ENCODE data around the gene SEMA3E.
"Not testable (repeated sequence)": the region's sequence is repeated elsewhere in the genome, so short reads cannot be mapped to it uniquely, and the experiment has no call there.

Gene SEMA3E

DNA sequence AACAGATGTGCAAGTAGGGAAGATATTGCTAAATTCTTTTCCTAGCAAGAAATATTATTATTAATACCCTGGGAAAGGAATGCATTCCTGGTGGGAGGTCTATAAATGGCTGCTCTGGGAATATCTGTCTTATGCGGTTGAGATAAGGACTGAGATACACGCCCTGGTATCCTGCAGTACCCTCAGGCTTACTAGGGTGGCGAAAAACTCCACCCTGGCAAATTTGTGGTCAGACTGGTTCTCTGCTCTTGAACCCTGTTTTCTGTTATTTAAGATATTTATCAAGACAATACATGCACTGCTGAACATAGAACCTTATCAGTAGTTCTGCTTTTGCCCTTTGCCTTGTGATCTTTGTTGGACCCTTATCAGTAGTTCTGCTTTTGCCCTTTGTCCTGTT lies 96.4 kb downstream of the SEMA3E start:
- not testable (repeated sequence) for DNase-seq

GRCh38 chr7:83550100-83550499 lies 98.8 kb downstream of the SEMA3E start:
- DNase-seq: no peak

GRCh38 chr7:83548250-83548649 lies 100.7 kb downstream of the SEMA3E start:
- DNase-seq: no peak

GRCh38 chr7:83547526-83547925 lies 101.4 kb downstream of the SEMA3E start:
- DNase-seq: no peak

DNA sequence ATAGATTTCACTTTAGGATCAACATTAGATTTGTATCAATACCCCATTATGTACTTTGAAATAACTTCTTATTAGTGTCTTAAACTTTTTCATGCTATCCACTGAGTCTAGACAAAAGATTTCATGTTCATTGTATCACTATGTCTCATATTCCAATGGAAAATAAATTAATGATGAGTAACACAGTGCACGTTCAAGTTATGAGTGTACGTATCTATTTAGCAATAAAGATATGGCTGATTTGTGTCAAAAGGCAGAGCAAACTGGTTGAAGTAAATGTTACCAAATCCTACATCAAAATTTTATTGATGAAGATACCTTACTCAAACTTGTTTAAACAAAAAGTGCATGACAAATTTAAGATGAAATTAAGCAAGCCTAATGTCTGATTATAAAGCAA lies 102.4 kb downstream of the SEMA3E start:
- DNase-seq: no peak

DNA sequence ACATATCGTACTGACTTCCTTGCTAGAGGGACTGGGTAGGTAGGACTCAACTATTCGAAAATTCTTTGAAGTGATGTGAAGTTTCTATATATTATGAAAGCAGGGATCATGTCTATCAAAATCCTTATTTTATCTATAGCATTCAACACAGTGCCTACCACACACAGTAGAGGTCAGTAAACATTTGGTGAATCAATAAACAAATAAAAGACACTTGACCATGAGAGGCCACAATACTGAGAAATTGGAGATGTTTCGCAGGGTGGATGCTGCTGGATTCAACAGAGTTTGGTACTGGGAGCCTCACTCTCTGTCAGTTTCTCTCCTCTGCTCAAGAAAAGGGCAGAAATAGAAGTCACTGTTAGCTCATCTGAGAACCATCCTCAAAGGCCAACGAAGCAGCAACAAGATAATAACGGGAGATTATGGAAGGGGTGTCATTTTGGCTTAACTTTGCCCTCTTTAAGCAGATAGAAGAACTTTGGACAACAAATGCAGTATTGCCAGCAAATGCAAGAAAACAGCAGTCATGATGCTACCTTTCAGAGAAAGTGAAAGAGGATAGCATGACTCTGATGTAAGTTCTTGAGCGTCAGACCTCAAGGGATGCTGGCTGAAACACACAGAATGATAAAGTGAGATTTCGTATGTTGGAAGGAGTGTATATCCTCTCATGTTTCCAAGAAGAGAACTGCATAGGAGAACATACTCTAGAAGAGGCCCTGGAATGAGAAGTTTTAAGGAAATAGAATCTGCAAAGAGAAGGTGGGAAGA lies 107.6 kb downstream of the SEMA3E start:
- DNase-seq: no peak

DNA sequence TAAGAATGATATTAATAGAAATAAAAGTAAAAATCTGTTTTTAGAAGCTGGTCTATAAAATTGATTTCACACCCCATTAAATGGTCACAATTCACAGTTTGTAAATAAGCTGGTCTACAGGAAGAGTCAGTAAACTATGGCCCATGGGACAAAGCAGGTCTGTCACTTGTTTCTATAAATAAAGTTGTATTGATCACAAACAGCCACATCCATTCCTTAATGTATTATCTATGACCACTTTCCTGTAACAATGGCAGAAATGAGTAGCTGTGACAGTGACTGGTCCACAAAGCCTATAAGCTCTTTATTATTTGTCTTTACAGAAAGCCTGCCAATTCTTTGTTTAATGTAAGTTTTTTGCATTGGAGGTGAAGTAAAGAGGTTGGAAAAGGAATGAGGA lies 114.5 kb downstream of the SEMA3E start:
- DNase-seq: no peak

- DNase-seq: no peak
Observed at GRCh38 chr7:83532219-83532618, 116.7 kb downstream of the SEMA3E start.

GRCh38 chr7:83531766-83532165 lies 117.2 kb downstream of the SEMA3E start:
- DNase-seq: no peak

GRCh38 chr7:83528925-83529423 lies 120.0 kb downstream of the SEMA3E start:
- no peak for DNase-seq

DNA sequence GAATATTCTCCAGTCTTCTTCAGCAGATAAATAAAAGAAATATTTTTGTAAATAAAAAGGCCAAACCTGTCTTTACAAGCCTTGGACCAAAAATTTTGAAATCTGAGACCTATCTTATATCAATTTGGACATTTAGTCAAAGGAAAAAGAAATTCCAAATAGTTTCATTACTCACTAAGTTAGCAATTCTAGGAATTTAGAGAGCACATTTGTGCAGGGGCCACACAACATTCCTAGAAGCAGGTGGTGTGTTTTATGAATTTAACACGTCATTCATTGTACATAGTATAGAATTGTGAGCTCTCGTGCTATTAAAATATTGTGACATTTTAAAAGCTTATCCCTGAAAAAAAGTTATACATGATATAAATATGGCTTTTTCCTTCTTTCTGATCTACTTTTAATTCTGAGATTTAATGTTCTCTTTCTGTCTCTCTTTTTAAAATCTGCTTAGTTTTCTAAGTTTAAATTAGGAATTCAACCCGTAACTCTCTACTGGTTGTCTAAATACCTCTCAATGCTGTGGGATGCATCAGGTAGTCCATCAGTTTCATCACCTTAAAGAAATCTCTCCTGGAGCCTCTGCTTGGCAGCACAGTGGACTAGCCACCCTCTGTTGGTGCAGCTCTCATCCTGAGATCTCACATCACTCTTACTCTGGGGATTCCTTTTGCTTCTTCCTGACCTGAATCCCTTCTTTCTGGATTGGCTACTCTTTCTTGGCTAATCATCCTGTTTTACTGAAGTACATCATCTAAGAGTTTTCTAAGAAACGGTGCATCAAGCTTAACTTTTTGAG lies 124.5 kb downstream of the SEMA3E start:
- DNase-seq: no peak

DNA sequence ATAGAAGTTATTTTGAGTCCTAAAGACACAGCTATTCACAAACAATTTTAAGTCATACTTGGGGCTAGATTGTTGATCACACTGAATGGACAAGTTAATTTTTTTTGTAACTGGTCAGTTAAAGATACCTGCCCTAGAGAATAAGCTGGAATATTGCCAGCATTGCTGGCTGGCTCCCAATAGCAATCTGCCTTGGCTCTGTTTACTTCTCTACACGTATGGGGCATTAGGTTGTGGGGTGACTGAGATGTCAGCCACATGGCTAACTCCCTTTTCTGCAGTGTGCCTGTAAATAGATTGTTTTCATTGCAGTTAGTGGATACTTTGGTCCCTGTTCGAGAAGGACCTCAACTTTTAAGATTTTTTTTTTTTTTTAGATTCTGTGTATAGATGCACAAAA lies 128.2 kb downstream of the SEMA3E start:
- DNase-seq: no peak

DNA sequence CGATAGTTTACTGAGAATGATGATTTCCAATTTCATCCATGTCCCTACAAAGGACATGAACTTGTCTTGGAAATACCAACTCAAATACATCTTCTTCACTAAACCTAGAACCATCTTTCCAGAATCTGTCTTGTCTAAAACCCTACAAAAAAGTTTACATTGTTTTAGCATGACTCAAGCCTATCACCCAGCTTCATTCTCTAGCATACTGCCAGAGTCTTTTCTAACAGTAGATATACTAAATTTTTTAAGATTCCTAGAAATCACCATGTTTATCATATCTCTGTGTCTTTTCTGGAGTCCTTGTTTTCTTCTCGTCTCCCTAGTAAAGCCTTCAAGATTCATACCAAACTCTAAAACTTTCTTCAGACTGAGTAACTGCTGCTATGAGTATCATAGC lies 129.7 kb downstream of the SEMA3E start:
- no peak for DNase-seq

DNA sequence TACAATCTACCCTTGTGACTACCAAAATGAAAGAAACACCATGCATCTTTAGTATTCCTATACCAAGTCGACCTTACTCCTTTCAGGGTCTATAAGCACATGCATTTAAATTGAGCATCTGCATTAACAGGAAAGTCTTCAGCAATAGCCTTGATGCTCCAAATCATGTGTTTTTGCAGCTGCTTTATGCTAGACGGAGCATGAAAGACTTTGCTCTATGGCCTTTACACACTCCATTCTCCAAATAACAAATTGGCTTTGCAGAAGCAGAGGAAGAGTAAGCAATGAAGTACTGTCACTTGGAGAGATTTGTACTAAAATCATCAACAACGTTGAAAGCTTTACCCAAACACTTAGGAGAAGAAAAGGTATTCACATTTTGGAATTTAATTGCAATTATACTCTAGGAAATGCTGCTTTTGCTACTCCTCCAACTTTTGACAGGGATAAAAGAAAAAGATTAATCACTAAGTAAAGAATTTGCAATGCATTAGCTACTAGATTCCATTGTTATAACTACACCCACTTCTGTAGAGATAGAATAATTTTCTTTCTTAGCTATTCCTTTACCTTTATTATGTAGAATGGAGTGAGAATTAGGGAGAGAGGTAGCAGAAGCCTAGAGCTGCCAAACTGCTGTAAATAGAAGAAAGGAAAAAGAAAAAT lies 131.8 kb downstream of the SEMA3E start:
- no peak for DNase-seq

DNA sequence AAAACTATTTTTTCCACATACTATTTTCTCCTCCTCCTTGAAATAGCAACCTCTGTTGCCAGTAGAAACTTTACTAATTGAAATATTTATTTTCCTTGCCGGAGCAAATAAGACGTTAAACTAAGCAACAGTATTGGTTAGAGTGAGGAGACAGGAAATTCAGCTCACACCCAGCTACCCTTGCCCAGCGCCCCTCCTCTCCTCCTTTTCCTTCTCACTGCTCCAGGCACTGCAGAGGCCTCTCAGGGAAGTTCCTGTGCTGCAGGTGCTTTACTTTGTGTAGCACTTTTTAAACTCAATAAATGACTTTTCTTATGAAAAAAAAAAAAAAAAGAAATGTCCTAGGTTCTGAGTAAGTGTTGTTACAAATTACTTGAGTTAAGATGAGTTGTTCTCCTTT lies 134.0 kb downstream of the SEMA3E start:
- DNase-seq: no peak

GRCh38 chr7:83509255-83510021 lies 139.5 kb downstream of the SEMA3E start:
- DNase-seq: no peak

GRCh38 chr7:83504330-83504729 lies 144.6 kb downstream of the SEMA3E start:
- no peak for DNase-seq

- no peak for DNase-seq
Observed at GRCh38 chr7:83502636-83503035, 146.3 kb downstream of the SEMA3E start.

- DNase-seq: no peak
Observed at GRCh38 chr7:83494683-83495082, 154.3 kb downstream of the SEMA3E start.

DNA sequence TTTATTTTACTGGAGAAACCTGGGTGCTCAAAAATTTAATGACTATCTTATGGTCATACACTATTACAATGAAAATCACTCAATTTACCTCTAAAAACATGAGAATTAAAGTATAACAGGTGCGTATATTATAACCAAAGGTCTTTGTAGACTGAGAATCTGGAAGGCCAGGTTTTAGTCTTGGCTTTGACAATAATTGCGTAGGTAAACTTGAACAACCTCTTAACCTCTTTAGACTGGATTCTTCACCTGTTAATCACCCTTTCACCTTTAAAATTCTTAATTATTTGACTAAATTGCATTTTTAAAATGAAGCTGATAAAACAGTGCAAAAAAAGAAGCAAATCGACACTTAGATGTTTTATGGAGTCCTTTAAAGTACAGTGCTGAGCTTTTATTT lies 156.1 kb downstream of the SEMA3E start:
- DNase-seq: no peak

GRCh38 chr7:83487801-83488200 lies 161.1 kb downstream of the SEMA3E start:
- no peak for DNase-seq

DNA sequence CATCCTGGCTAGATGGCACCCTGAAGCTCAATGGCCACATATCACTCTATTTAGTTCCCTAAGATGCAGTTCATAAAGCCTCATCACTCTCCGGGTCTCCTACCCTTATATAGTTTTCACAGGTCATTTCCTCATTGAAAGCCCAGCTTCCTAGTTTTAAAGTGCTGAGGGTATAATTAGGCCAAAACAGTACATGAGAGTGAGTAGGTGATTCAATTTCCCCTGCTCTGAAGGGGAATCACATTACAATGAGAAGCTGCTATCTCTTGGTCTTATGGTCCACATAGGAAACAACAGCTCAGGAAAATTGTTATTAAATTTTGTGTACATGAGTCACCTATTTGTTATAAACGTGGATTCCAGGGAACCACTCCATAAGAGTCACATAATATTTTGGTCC lies 162.0 kb downstream of the SEMA3E start:
- no peak for DNase-seq

GRCh38 chr7:83486536-83486935 lies 162.4 kb downstream of the SEMA3E start:
- no peak for DNase-seq
